Activated CD8-positive, alpha-beta T cell treated with anti-CD3 and anti-CD28 coated beads for 36 hours (primary cell): ENCODE results near the gene LRRC75B. TPM values are rescaled to one million over a fixed set of nuclear protein-coding genes. Genes with fewer than 3 reads are reported as not detected.
"Not testable (repeated sequence)": the region's sequence is repeated elsewhere in the genome, so short reads cannot be mapped to it uniquely, and the experiment has no call there.

ENCODE experiments used
- ATAC-seq: fragments of 200-7000 bp; cut with Tn5 transposase; one replicate; pipeline ENCODE4 v1.10.0; 2021; ENCODE audit warnings: mild to moderate bottlenecking, moderate library complexity
- CTCF ChIA-PET: fragments of 350-600 bp; sonication (Branson Sonifier 250); formaldehyde crosslinking; loops from one replicate; lab custom pipeline; 2021; ENCODE audit warnings: antibody characterized with exemption; lab: Charles Lee
- POLR2A ChIA-PET: fragments of 350-600 bp; sonication (Branson Sonifier 250); formaldehyde crosslinking; loops from one replicate; lab custom pipeline; 2021; ENCODE audit warnings: antibody characterized with exemption; lab: Charles Lee
- DNase-seq: peaks from one replicate; pipeline ENCODE4 v3.0.0-alpha.2; 2020
- H3K27ac Mint-ChIP-seq: one replicate; pipeline ENCODE4 v1.8.0; 2021; ENCODE audit warnings: mild to moderate bottlenecking, mixed read lengths
- H3K27me3 Mint-ChIP-seq: one replicate; pipeline ENCODE4 v1.8.0; 2021; ENCODE audit warnings: mixed read lengths
- H3K36me3 Mint-ChIP-seq: one replicate; pipeline ENCODE4 v1.8.0; 2021; ENCODE audit warnings: low read depth, mixed read lengths
- H3K4me1 Mint-ChIP-seq: one replicate; pipeline ENCODE4 v1.8.0; 2021; ENCODE audit warnings: low read depth, mixed read lengths
- H3K4me3 Mint-ChIP-seq: one replicate; pipeline ENCODE4 v1.8.0; 2021; ENCODE audit warnings: mild to moderate bottlenecking, moderate library complexity, mixed read lengths
- H3K9me3 Mint-ChIP-seq: one replicate; pipeline ENCODE4 v1.8.0; 2021; ENCODE audit warnings: mixed read lengths
- intact Hi-C: fragments of 100-400 bp; cut with micrococcal nuclease; formaldehyde crosslinking; loops from one replicate; pipeline ENCODE4 v1.10.0; 2022
- total RNA-seq, 2 experiments: library from RNA; stranded (reverse); gene quantifications; one replicate each; pipeline ENCODE4 v1.2.3, GENCODE V29; 2021
- TF ChIP-seq, protein P1 (sequence below): fragments of 200-600 bp; IDR thresholded peaks from one replicate; pipeline ENCODE4 v1.8.0; 2022; ENCODE audit warnings: antibody characterized with exemption, mild to moderate bottlenecking

The LRRC75B gene
- total RNA-seq, 2 experiments from 2014 or later: 1.2 to 1.5 TPM

DNA sequence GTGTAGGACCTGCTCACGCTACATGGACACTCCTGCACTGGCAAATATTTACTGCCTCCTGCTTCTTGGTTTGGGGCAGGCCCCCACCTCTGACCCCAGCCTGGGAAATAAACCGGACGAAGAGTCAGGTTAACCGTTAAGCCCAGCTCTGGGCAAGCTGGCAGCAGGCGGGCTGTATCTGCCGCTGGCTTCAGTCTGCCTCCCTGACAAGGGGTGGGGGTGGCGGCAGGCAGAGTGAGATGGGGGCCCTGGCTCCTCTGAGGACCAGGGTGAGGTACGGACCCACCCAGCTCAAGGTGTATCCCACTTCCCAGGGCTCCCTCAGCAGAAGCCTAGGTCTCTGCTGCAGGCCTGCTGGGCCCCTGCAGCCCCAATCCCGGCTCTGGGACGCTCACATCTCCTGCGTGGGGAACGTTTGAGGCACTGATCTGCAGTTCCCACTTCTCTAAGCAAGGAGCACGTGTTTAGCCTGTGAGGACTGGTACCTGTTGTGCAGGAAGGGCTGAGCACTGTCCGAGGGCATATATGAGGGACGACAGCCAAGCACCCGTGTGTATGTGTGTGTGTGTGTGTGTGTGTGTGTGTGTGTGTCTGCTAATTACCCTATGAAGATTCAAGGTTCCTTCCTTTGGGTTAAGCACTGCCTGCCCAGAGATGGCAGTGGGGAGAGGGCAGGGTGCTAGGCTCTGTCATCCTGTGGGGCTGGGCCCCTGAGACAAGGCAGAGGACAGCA is 1.1 kb upstream of the LRRC75B start:
- DNase-seq (no peak), ATAC-seq (no peak)
- H3K27me3 Mint-ChIP-seq: peaks cover 5% of the 10 kb centered on the region
- no peaks in the 10 kb centered on the region for H3K9me3 Mint-ChIP-seq
- no peak overlapping the region for H3K4me3 Mint-ChIP-seq
- intact Hi-C loops: no loop called here
- H3K27ac Mint-ChIP-seq: no peak overlapping the region
- ChIA-PET CTCF (no interaction called here), POLR2A (interaction anchor here (0.7 kb wide), 1 partner anchor 581 kb away, joined by 3 read pairs; no protein-coding TSS in a partner anchor)
- H3K4me1 Mint-ChIP-seq: peaks cover 5% of the 10 kb centered on the region
- H3K36me3 Mint-ChIP-seq: no peaks in the 10 kb centered on the region
- TF ChIP-seq, protein P1, sequence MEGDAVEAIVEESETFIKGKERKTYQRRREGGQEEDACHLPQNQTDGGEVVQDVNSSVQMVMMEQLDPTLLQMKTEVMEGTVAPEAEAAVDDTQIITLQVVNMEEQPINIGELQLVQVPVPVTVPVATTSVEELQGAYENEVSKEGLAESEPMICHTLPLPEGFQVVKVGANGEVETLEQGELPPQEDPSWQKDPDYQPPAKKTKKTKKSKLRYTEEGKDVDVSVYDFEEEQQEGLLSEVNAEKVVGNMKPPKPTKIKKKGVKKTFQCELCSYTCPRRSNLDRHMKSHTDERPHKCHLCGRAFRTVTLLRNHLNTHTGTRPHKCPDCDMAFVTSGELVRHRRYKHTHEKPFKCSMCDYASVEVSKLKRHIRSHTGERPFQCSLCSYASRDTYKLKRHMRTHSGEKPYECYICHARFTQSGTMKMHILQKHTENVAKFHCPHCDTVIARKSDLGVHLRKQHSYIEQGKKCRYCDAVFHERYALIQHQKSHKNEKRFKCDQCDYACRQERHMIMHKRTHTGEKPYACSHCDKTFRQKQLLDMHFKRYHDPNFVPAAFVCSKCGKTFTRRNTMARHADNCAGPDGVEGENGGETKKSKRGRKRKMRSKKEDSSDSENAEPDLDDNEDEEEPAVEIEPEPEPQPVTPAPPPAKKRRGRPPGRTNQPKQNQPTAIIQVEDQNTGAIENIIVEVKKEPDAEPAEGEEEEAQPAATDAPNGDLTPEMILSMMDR: no peak

DNA sequence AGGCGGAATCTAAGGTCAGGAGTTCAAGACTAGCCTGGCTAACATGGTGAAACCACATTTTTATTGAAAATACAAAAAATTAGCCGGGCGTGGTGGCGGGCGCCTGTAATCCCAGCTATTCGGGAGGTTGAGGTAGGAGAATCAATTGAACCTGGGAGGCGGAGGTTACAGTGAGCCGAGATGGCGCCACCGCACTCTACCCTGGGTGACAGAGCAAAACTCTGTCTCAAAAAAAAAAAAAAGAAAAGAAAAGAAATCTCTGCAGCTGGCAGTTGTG is 624 bp upstream of the LRRC75B start:
- H3K27ac Mint-ChIP-seq, H3K36me3 Mint-ChIP-seq, H3K9me3 Mint-ChIP-seq, H3K4me1 Mint-ChIP-seq, H3K27me3 Mint-ChIP-seq, DNase-seq, intact Hi-C loops, ATAC-seq, CTCF ChIA-PET, POLR2A ChIA-PET: not testable (repeated sequence)
- H3K4me3 Mint-ChIP-seq: peak overlapping the region; percentile 49

DNA sequence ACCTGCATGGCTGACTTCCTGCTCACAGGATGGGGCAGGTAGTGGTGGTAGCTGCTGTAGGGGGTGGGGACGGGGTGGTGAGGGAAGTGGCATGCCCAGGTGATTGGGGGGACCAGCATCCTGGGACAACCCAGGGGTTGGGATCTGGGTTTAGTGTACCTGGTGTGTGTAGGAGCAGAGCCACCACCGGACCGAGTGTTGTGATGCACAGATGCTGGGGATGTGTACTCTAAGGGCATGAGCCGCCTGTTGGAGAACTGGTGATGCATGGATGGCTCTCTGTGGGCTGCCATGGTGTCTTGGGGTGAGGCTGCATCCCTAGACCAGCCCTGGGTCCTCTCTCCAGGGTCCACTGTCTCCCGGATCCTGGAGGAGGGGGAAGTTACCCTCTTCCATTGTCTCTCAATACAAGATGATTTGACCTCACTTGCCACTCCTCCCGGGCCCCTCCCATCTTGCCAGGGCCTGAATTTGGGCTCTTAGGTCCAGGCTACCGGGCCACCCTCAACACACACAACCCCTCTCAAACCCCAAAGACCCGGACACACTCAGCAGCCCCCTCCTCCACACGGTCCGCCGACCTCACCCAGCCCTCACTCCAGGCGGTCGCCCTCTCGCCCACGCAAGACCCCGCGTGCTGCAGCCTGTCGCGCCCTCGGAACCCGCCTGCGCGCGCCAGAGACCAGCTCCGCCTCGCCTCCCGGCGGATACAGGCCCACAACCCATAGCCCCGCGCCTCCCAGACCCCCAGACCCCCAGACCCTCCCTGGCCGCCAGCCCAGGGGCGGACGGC is 619 bp downstream of the LRRC75B start:
- ChIA-PET POLR2A (no interaction called here), CTCF (no interaction called here)
- Mint-ChIP-seq H3K27me3 (peaks cover 5% of the 10 kb centered on the region), H3K4me1 (peaks cover 5% of the 10 kb centered on the region), H3K9me3 (no peaks in the 10 kb centered on the region), H3K27ac (no peak overlapping the region), H3K36me3 (no peaks in the 10 kb centered on the region), H3K4me3 (peak overlapping the region; percentile 71)
- intact Hi-C loops: no loop called here
- DNase-seq (peak; percentile 24), ATAC-seq (peak; percentile 23)
- TF ChIP-seq, protein P1: no peak

DNA sequence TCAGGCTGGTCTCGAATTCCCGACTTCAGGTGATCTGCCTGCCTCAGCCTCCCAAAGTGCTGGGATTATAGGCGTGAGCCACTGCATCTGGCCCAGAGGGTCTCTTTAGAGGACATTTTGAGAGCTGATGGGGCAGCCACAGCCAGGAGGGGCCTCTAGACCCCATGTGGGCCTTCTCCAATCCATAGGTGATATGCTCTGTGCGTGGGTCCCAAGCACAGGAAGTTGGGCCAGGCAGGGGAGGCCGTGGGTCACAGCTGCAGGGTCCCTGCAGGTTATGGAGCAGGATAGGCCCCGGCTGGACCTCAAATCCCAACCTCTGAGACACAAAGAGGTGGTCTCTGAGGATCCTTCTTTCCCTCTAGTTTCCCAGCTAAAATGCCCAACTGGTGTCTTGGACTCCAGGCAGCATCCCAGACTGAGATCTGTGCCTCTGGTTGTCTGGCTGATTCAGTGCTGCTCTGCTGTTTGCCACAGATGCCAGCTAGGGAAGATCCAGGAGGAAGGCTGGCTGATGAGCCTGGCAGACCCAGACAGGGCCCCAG is 1.5 kb downstream of the LRRC75B start:
- ChIA-PET CTCF (no interaction called here), POLR2A (no interaction called here)
- peaks cover 5% of the 10 kb centered on the region for H3K27me3 Mint-ChIP-seq
- TF ChIP-seq, protein P1: no peak
- H3K4me3 Mint-ChIP-seq: no peak overlapping the region
- no peak overlapping the region for H3K27ac Mint-ChIP-seq
- peaks cover 5% of the 10 kb centered on the region for H3K4me1 Mint-ChIP-seq
- DNase-seq: no peak
- ATAC-seq: no peak
- H3K36me3 Mint-ChIP-seq: no peaks in the 10 kb centered on the region
- intact Hi-C loops: no loop called here
- H3K9me3 Mint-ChIP-seq: no peaks in the 10 kb centered on the region

DNA sequence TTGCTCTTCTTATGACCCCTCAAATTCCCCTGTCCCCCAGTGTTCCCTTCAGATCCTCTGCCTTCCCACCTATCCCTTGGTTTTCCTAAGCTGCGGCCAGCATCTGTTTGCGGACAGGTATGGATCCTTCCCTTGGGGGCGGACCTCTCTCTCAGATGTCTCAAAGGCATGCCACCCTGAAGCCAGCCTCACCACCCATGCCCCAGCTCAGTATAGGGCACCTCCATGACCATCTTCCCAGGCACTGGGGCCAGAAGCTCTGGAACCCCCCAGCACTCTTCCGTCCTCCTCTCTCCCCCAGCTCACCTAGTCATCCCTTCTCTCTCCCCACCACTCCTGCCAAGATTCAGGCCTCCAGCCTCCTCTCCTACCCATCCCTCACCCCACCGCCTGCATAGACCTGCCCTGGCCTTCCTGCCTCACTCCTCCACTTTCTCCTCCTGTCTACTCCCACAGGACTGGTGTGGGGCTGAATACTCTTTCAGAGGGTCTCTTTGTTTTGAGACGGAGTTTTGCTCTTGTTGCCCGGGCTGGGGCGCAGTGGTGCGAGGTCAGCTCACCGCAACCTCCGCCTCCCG is 2.2 kb downstream of the LRRC75B start:
- intact Hi-C loops: no loop called here
- TF ChIP-seq, protein P1: no peak
- Mint-ChIP-seq H3K27ac (no peak overlapping the region), H3K4me3 (no peak overlapping the region), H3K27me3 (peaks cover 5% of the 10 kb centered on the region), H3K4me1 (peaks cover 5% of the 10 kb centered on the region), H3K36me3 (no peaks in the 10 kb centered on the region), H3K9me3 (no peaks in the 10 kb centered on the region)
- ChIA-PET CTCF (no interaction called here), POLR2A (no interaction called here)
- ATAC-seq (no peak), DNase-seq (no peak)
